Spleen (tissue), 11 donors: Measurements from ENCODE around the gene PEX12. TPM values are rescaled to one million over a fixed set of nuclear protein-coding genes. Genes with fewer than 3 reads are reported as not detected.
"Not testable (repeated sequence)": the region's sequence is repeated elsewhere in the genome, so short reads cannot be mapped to it uniquely, and the experiment has no call there.

Source experiments
- DNase-seq: peaks from one replicate; pipeline ENCODE4 v3.0.0-alpha.2; 2020
- H3K27ac ChIP-seq, 8 donors: fragments of 200-600 bp; sonication (generic) in 7 of 8; 1 replicate in 4 of 8; 2 replicates in 4 of 8; pipeline versions ENCODE4 v1.5.0 to v1.8.0; 2016 to 2021; ENCODE audit warnings: inconsistent platforms in 4 of 8, mild to moderate bottlenecking in 4 of 8, moderate library complexity in 1 of 8
- H3K27me3 ChIP-seq, 7 donors: fragments of 200-600 bp; sonication (generic) in 6 of 7; replicated peaks in 1 of 7; 1 replicate in 4 of 7; 2 replicates in 3 of 7; pipeline versions ENCODE4 v1.5.0 to v1.8.0; 2016 to 2021; ENCODE audit warnings: inconsistent platforms in 3 of 7, mild to moderate bottlenecking in 1 of 7
- H3K36me3 ChIP-seq, 6 donors: fragments of 200-600 bp; sonication (generic) in 5 of 6; 1 replicate in 4 of 6; 2 replicates in 2 of 6; pipeline versions ENCODE4 v1.5.0 to v1.8.0; 2016 to 2021; ENCODE audit warnings: inconsistent platforms in 2 of 6
- H3K4me1 ChIP-seq, 6 donors: fragments of 200-600 bp; sonication (generic) in 5 of 6; 1 replicate in 3 of 6; 2 replicates in 3 of 6; pipeline versions ENCODE4 v1.5.0 to v1.8.0; 2016 to 2021; ENCODE audit warnings: inconsistent platforms in 3 of 6
- H3K4me3 ChIP-seq, 8 donors: fragments of 200-600 bp; sonication (generic) in 7 of 8; 1 replicate in 4 of 8; 2 replicates in 4 of 8; pipeline versions ENCODE4 v1.5.0 to v1.8.0; 2016 to 2021; ENCODE audit warnings: inconsistent platforms in 4 of 8, mild to moderate bottlenecking in 4 of 8, moderate library complexity in 2 of 8
- H3K9me3 ChIP-seq, 8 donors: fragments of 200-600 bp; sonication (generic) in 7 of 8; 1 replicate in 4 of 8; 2 replicates in 4 of 8; pipeline versions ENCODE4 v1.5.0 to v1.8.0; 2016 to 2021; ENCODE audit warnings: inconsistent platforms in 4 of 8
- POLR2A ChIP-seq, 3 donors: fragments of 450-650 bp; IDR thresholded peaks; one replicate each; pipeline ENCODE4 v1.5.1; 2017; ENCODE audit warnings: antibody characterized with exemption in 3 of 3, mild to moderate bottlenecking in 1 of 3
- POLR2AphosphoS5 ChIP-seq, 3 donors: sonication (generic); formaldehyde crosslinking; IDR thresholded peaks; one replicate each; pipeline ENCODE4 v1.5.1; 2017; ENCODE audit warnings: antibody characterized with exemption in 3 of 3
- WGBS, 5 donors: extraction: QIAGEN DNeasy Blood & Tissue Kit in 3 of 5; methylation state at CpG; one replicate each; pipeline versions ENCODE4 v1.1.5 to v1.1.7; 2013 to 2018; 5-methylcytosine and 5-hydroxymethylcytosine counted together
- intact Hi-C: fragments of 100-400 bp; cut with DNase I; formaldehyde crosslinking; loops from one replicate; pipeline ENCODE4 v1.15.0; 2023; ENCODE audit warnings: low total_unique reads
- polyA plus RNA-seq, 3 donors: library from polyadenylated mRNA; stranded (reverse); fragments of 200-250 nt; gene quantifications; one replicate each; pipeline ENCODE4 v1.2.1, GENCODE V29; 2013
- total RNA-seq, 7 donors: library from RNA; depleted of rRNA in 3 of 7; stranded (reverse); fragments of >200 nt in 3 of 7; fragmentation: NEBNext Ultra II Directional in 4 of 7; extraction: Animal tissue kit (Norgen Biotek cat#: 25700) in 4 of 7; gene quantifications; one replicate each; pipeline versions ENCODE4 v1.1.0 to v1.2.1, GENCODE V29; 2016 to 2021
- TF ChIP-seq, protein P1 (sequence below), 11 experiments: fragments of 200-600 bp in 7 of 11; fragments of 450-650 bp in 4 of 11; sonication (generic) in 4 of 11; IDR thresholded peaks in 8 of 11; conservative IDR thresholded peaks in 3 of 11; 1 replicate in 7 of 11; 2 replicates in 4 of 11; pipeline versions ENCODE4 v1.4.0 to v1.8.0; 2016 to 2021; ENCODE audit warnings: antibody characterized with exemption in 11 of 11, inconsistent platforms in 4 of 11, mild to moderate bottlenecking in 1 of 11
- donor health status: healthy with polysubstance abuse.
- donor health status: DM: no; HTN: no; CAD: no; lungs with moderate emphysema.
- donor health status: DM: no; HTN: no; CAD: no.
- donor health status: Bipolar disorder and iron deficiency.
- donor health status: healthy.
- donor health status: DM: no; HTN: no; CAD: no.
- donor health status: DM: yes; HTN: yes; CAD: no.

PEX12 gene
- total and polyA plus RNA-seq, 10 donors, result 2.7 to 7.8 (median 4.0) TPM

DNA sequence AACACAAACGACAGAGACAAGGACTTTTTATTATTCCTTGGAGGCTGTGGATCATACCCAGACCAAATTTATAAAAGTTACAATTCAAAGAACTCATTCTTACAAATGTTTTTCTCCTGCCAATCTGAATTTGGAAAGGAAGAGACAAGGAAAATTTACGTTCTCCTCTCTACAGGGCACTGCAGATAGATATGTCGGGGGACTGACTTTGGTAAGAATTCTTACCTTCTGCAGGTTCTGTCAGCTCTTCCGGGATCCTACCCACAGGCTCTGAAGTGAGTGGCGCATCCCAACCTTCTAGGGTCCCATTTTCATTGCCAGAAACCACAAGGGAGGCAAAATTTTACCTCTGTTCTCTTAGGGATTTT lies 38.7 kb downstream of the PEX12 start:
- Histone ChIP-seq H3K27me3 (no peaks in the 10 kb centered on the region), H3K27ac (peak overlapping the region; percentile 10 to 96 (median 91)), H3K4me3 (peak overlapping the region in 3 of 8 donors; percentile 0 to 70 (median 1)), H3K4me1 (peaks cover 27 to 81% (median 55%) of the 10 kb centered on the region in 6 donors), H3K9me3 (no peaks in the 10 kb centered on the region), H3K36me3 (no peaks in the 10 kb centered on the region)
- TF ChIP-seq POLR2A (IDR thresholded peaks at IDR 0.05) (no peak), POLR2AphosphoS5 (IDR thresholded peaks at IDR 0.05) (no peak)
- TF ChIP-seq, protein P1, sequence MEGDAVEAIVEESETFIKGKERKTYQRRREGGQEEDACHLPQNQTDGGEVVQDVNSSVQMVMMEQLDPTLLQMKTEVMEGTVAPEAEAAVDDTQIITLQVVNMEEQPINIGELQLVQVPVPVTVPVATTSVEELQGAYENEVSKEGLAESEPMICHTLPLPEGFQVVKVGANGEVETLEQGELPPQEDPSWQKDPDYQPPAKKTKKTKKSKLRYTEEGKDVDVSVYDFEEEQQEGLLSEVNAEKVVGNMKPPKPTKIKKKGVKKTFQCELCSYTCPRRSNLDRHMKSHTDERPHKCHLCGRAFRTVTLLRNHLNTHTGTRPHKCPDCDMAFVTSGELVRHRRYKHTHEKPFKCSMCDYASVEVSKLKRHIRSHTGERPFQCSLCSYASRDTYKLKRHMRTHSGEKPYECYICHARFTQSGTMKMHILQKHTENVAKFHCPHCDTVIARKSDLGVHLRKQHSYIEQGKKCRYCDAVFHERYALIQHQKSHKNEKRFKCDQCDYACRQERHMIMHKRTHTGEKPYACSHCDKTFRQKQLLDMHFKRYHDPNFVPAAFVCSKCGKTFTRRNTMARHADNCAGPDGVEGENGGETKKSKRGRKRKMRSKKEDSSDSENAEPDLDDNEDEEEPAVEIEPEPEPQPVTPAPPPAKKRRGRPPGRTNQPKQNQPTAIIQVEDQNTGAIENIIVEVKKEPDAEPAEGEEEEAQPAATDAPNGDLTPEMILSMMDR (IDR thresholded peaks at IDR 0.05 in 8 of 11, conservative IDR thresholded peaks at IDR 0.05 in 3 of 11), result peak in 4 of 11 experiments; percentile 29 to 49 (median 40)
- intact Hi-C loops, result loop anchor here (5.0 to 10.0 kb wide), 2 partner anchors 295 to 367 kb away; partner anchors contain the start of gene SLFN5
- DNase-seq, result no peak
- WGBS, 5 donors, result 32 to 43% (median 35%) methylated on average over 5 of the region's 5 CpGs

DNA sequence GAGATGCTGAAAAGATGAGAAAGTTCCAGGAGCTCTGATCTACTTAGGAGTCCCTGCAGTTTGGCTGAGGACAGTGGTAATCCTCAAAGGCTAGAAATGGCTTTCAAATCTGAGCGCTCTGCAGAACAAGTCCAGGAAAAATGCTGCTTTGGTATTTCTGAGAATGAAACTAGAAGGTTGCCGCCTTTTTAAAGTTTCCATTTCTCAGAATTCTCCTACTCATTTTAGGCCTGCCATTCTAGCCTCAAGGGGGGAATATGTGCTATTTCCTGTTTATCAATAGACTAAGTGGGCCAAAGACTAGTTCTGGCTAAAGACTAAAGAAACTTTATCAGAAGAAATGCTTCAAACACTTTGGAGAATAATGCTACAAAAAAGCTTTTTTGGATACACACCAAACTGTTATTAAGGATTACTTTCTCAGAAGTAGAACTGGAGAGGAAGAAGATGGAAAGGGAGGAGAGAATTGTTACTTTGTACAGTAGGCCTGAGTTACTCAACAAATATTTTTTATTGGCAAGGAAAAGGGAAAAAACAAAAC lies 40.7 kb downstream of the PEX12 start, which contains the start of gene SLFN12L:
SLFN12L (minus strand) TSS at position 78 of the 541 bp plus-strand sequence. CDS start 15,314 bp downstream, outside the sequence.
- no peaks in the 10 kb centered on the region for H3K36me3 ChIP-seq
- TF ChIP-seq POLR2AphosphoS5 (IDR thresholded peaks at IDR 0.05) (no peak), POLR2A (IDR thresholded peaks at IDR 0.05) (no peak)
- TF ChIP-seq, protein P1 (IDR thresholded peaks at IDR 0.05 in 8 of 11, conservative IDR thresholded peaks at IDR 0.05 in 3 of 11), result no peak
- H3K27ac ChIP-seq, result peak within 1 kb of the TSS; percentile 72 to 96 (median 90)
- no peaks in the 10 kb centered on the region for H3K9me3 ChIP-seq
- peaks cover 15 to 88% (median 50%) of the 10 kb centered on the region in 6 donors for H3K4me1 ChIP-seq
- WGBS, 5 donors, result 18 to 49% (median 36%) methylated on average over 2 of the region's 2 CpGs
- DNase-seq, result no peak
- peak within 1 kb of the TSS; percentile 5 to 66 (median 41) for H3K4me3 ChIP-seq
- intact Hi-C loops, result loop anchor here (5.0 to 10.0 kb wide), 2 partner anchors 293 to 365 kb away; partner anchors contain the start of gene SLFN5
- H3K27me3 ChIP-seq, result no peaks in the 10 kb centered on the region

DNA sequence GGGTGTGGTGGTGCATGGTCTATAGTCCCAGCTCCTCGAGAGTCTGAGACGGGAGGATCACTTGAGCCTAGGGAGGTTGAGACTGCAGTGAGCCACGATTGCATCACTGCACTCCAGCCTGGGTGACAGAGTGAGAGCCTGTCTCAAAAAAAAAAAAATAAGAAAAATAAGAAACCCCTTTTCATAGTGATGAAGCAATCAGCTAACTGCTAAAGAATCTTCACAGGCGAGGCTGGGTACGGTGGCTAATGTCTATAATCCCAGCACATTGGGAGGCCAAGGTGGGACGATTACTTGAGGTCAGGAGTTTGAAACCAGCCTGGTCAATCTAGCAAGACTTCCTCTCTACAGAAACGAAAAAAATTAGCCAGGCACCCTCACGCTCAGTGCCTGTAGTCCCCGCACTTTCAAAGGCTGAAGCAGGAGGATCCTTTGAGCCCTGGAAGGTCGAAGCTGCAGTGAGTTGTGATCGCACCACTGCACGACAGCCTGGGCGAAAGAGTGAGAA lies 41.7 kb downstream of the PEX12 start:
- DNase-seq, result no peak
- Histone ChIP-seq H3K27me3 (no peaks in the 10 kb centered on the region), H3K4me1 (peaks cover 15 to 88% (median 47%) of the 10 kb centered on the region in 6 donors), H3K4me3 (peak overlapping the region; percentile 5 to 66 (median 41)), H3K27ac (peak overlapping the region; percentile 72 to 96 (median 90)), H3K9me3 (no peaks in the 10 kb centered on the region), H3K36me3 (no peaks in the 10 kb centered on the region)
- intact Hi-C loops, result loop anchor here (5.0 to 10.0 kb wide), 2 partner anchors 292 to 364 kb away; partner anchors contain the start of gene SLFN5
- TF ChIP-seq, protein P1 (IDR thresholded peaks at IDR 0.05 in 8 of 11, conservative IDR thresholded peaks at IDR 0.05 in 3 of 11), result no peak
- peak in 1 of 3 donors; percentile 17 for TF ChIP-seq POLR2AphosphoS5 (IDR thresholded peaks at IDR 0.05)
- WGBS, 5 donors, result 43 to 57% (median 50%) methylated on average over 13 of the region's 13 CpGs

DNA sequence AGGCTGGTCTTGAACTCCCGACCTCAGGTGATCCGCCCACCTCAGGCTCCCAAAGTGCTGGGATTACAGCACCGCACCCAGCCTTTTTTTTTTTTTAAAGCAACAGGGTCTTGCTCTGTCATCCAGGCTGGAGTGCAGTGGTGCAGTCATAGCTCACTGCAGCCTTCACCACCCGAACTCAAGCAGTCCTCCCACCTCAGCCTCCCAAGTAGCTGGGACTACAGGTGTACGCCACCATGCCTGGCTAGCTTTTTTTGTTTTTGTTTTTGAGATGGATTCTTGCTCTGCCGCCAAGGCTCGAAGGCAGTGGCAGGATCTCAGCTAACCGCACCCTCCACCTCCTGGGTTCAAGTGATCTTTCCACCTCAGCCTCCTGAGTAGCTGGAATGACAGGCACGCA lies 43.0 kb downstream of the PEX12 start:
- peak overlapping the region; percentile 72 to 96 (median 90) for H3K27ac ChIP-seq
- intact Hi-C loops, result loop anchor here (5.0 to 10.0 kb wide), 2 partner anchors 291 to 363 kb away; partner anchors contain the start of gene SLFN5
- peaks cover 13 to 83% (median 44%) of the 10 kb centered on the region in 6 donors for H3K4me1 ChIP-seq
- DNase-seq, H3K27me3 ChIP-seq, H3K9me3 ChIP-seq, H3K36me3 ChIP-seq: not testable (repeated sequence)
- whole genome bisulfite sequencing, 5 donors, result 72 to 91% (median 87%) methylated on average over 9 of the region's 9 CpGs
- H3K4me3 ChIP-seq, result peak overlapping the region in 7 of 8 donors; percentile 34 to 66 (median 42)
